GM18498 (cell line): ENCODE measurements around the gene RPP30.
"Not testable (repeated sequence)": the region's sequence is repeated elsewhere in the genome, so short reads cannot be mapped to it uniquely, and the experiment has no call there.

Experiments
- ATAC-seq: cut with Tn5 transposase; IDR thresholded peaks from one replicate; pipeline ENCODE4 v1.9.1; 2021; ENCODE audit warnings: mild to moderate bottlenecking, moderate library complexity; ENCODE audit not compliant: unreplicated experiment

RPP30 gene

DNA sequence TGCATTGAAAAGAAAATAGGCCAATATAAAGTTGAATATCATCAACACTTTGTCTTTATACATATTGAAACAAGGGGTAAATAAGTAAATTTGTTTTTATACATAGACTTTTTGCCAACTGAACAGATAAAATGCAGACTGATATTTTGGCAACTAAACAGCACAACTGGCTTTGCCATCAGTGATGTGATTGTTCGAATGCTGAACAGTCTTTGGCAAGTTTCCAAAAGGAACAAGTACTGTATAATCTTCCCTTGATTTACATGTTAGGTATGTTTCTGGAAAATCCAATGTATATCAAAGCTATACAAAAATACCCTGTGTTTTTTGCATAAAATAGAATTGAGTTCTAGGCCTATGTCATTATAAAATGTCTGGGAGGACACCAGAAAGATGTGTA is 67.3 kb downstream of the RPP30 start:
- ATAC-seq: no peak

DNA sequence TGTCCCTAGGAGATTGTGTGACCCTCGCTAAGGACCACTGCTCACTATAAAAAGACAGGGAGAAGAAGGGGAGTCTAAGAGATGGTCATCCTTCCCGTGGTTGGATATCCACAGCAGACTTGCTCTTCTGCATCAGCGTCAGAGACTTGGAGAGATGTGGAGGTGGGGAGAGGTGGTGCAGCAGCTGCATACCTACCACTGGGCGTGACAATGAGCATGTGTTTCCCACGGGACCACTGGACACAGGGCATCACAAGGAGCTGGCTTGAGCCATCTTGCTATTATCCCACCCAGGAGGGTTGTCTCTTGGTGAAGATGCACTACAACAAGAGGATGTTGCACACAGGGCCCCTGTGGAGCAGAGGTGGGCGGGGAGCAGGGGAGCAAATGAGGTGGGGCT is 67.9 kb downstream of the RPP30 start:
- ATAC-seq: no peak

DNA sequence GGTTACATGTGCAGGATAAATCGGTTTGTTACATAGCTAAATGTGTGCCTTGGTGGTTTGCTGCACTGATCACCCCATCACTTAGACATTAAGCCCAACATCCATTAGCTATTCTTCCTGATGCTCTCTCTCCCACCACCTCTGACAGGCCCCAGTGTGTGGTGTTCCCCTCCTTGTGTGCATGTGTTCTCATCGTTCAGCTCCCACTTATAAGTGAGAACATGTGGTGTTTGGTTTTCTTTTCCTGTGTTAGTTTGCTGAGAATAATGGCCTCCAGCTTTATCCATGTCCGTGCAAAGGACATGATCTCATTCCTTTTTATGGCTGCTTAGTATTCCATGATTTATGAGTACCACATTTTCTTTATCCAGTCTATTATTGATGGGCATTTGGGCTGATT is 71.2 kb downstream of the RPP30 start:
- ATAC-seq: not testable (repeated sequence)

GRCh38 chr10:90944749-90945148 is 73.0 kb downstream of the RPP30 start:
- no peak for ATAC-seq

DNA sequence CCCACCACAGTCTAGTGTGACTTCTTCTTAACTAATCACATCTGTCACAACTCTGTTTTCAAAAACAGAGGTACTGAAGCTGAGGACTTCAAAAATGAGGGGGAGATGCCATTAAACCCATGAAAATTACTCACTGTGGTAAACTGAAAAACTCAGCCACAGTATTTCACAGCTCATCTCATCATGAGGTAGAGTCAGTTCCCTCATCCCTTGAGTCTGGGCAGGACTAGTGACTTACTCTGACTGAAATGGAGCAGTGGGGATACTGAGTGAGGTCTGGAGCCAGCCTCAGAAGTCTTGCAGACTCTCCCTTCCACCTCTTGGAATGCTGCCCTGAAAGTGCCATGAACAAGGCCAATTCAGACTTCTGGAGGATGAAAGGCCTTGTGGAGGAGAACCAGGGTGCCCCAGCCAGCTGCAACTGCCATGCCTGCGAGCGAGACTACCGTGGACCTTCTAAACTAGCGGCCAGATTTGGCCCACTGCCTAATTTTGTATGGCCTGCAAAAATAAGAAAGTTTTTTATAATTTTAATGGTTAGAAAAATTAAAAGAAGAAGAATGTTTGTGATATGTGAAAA is 73.8 kb downstream of the RPP30 start:
- no peak for ATAC-seq

DNA sequence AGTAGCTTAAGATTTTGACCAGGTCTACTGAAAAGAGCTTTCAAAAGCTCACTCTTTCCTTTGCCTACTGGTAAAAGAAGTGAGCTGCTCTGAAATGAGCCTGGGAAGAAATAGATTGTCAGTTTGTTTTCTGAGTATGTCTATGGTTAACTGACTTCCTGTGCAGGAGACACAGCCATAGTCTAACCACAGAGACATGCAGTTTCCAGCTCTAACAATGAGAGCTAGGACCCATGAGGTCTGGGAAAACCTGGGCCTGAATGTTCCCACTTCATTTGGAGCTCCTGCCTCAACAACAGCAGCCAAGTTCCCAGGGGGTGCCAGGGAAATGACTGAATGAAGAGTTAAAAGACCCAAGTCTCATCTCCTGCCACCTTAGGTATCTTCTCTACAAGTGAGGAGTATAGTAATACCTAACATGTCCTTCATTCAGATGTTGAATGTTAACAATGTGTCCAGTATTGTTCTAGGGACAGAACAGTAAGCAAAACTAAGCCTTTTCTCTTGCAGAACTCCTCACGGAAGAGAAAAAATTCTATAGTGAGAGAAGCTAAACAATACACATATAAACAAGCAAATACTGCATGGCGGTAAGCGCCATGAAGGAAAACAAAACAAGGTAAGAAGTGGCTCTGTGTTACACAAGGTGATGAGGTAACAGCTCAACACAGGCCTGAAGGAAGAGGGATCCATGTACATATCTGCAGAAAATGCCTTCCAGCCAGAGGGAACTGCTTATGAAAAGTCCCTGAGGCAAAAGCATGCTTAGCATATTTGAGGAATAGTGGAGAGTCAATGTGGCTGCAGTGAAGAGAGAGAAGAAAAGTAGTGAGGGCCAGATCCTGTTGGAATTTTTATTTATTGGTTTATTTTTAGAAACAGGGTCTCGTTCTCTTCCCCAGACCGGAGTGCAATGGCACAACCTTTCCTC is 75.5 kb downstream of the RPP30 start:
- peak; percentile 62 for ATAC-seq
